Ammon's horn (tissue), 1 donor: ENCODE measurements around the gene MRPL42.
"Not testable (repeated sequence)": the region's sequence is repeated elsewhere in the genome, so short reads cannot be mapped to it uniquely, and the experiment has no call there.

Experiments used
- DNase-seq: peaks from one replicate; pipeline ENCODE4 v3.0.0-alpha.2; 2016; ENCODE audit warnings: low spot score

MRPL42 gene

DNA sequence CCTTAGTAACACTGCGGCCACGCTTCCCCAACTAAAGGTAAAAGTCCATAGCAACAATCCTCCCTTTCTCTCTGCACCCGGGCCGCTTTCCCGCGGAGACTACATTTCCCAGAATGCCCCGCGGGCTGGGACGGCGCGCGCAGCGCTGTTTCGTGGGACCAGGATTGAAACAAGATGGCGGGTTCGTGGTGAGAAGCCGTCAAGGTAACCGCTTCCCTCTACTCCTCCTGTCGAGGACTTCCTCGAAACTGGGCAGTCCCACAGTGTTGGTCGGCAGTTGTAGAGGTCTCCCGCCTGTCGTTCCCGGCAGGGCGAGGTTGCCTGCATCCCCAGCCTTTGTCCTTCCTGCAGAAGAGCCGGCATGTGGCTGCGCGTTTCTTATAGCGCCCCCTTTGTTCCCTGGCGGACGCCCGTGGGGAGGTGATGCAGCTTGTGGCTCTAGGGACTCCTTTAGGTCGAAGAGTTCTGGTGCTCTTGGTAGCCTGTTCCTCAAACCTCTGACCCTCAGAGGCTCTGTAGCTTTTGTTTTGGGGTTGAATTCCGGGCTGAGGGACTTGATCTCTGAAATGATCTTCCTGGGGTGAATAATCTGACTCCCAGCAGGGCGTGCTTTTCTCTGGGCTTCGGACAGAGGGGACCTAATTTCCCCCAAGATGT lies at the start of gene MRPL42:
MRPL42 (plus strand) TSS at position 164 of the 657 bp plus-strand sequence. CDS start 1,772 bp downstream, outside the sequence.
- DNase-seq = peak; percentile 83

DNA sequence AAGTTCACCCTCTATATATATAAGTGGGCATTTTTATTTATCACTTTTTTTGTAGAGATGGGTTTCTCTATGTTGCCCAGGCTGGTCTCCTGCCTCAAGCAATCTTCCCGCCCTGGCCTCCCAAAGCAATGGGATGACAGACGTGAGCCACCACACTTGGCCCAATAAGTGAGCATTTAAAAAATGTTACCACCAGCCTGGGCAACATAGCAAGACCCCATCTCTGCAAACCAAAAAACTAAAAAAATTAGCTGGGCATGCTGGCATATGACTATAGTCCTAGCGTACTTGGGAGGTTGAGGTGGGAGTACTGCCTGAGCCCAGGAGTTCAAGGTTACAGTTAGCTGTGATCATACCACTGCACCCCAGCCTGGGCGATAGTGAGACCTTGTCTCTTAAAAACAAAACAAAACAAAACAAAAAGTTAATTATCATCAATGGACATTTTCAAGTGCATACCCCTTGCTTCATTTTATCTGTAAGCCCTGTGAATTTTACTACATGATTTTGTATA lies 49.3 kb upstream of the MRPL42 start:
- DNase-seq = no peak

- peak; percentile 31 for DNase-seq
Measured at GRCh38 chr12:93419388-93420034, 47.8 kb upstream of the MRPL42 start.

DNA sequence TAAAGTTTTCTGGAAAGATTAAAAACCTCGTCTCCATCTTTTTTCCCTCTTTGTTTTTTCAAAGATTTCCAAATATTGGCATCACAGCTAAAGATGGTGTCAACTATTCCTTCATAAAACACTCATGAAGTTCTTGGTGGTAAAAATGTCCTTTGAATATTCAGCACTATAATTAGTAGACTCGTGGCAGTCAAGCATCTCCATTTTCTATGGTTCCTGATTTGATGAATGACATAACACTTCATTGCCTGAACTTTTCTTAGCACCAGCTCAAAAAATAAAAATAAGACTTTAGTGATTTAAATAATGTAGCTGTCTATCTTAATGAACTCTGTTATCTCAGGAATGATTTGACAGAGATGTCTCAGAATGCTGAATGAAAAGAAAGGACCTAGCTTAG lies 45.3 kb upstream of the MRPL42 start:
- DNase-seq = no peak

GRCh38 chr12:93425736-93426411 lies 41.4 kb upstream of the MRPL42 start:
- no peak for DNase-seq

DNA sequence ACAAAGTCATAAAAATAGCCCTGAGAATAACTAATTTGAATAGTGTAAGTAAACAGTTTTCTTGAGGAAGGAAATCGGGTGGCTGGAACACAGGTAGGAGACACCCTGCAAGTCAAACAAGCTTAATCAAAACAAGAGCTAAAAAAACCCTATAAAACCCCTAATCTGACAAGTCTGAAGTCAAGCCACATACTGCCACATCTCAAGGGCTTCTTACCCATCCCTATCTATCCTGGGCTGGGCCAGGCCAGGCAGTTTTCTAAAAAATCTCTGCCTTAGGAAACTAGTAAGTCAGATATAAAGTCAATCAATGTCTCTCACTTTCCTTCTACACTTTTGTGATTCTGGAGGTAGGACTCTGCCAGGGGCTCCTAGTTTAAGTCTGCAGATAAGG lies 40.9 kb upstream of the MRPL42 start:
- DNase-seq = no peak

- no peak for DNase-seq
Measured at GRCh38 chr12:93427779-93428564, 39.3 kb upstream of the MRPL42 start.

DNA sequence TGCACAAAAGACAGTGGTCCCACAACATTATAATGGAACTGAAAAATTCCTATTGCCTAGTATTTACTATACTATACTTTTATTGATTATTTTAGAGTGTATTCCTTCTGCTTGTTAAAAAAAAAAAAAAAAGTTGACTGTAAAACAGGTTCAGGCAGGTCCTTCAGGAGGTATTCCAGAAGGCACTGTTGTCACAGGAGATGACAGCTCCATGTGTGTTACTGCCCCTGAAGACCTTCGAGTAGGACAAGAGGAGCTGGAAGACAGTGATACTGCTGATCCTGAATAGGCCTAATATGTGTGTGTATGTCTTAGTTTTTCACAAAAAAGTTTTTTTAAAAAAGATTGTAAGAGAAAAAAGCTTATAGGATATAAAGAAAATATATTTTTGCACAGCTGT lies 37.9 kb upstream of the MRPL42 start:
- no peak for DNase-seq

DNA sequence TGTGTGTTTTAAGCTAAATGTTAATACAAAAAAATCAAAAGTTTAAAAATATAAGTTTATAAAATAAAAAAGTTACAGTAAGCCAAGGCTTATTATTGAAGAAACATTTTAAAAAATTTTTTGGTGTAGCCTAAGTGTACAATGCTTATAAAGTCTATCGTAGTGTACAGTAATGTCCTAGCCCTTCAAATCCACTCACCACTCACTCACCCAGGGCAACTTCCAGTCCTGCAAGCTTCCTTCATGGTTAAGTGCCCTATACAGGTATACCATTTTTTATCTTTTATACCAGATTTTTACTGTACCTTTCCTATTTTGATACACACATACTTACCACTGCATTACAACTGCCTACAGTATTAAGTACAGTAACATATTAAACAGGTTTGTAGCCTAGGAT lies 37.5 kb upstream of the MRPL42 start:
- no peak for DNase-seq

DNA sequence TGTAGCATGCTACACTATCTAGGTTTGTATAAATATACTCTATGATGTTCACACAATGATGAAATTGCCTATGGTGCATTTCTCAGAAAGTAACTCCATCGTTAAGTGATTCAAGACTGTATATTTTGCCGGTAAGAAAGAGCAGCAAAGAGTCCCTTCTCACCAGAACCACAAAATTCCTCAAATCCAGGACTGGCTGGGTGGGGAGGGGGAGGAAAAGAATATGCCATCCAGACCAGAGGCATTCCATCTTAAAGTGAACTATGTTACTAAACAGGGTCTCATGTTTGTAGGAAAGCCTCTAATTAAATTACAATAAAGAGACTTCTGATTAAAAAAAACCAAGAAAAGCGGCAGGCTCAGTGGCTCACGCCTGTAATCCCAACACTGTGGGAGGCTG lies 37.0 kb upstream of the MRPL42 start:
- DNase-seq = no peak

DNA sequence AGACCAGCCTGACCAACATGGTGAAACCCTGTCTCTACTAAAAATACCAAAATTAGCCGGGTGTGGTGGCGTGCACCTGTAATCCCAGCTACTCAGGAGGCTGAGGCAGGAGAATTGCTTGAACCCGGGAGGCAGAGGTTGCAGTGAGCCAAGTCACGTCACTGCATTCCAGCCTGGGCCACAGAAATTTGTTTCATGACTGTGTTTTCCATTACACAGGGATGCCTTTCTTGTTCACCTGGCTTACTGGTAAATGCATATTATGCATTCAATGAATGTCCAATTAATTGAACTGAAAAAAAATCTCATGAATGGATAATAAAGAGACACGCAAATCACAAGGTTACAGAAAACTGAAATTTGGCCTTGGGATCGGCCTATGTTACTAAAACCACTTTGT lies 35.3 kb upstream of the MRPL42 start:
- DNase-seq = not testable (repeated sequence)

- DNase-seq = no peak
Measured at GRCh38 chr12:93434256-93434865, 33.0 kb upstream of the MRPL42 start.

- DNase-seq = no peak
Measured at GRCh38 chr12:93438266-93439050, 28.9 kb upstream of the MRPL42 start.

DNA sequence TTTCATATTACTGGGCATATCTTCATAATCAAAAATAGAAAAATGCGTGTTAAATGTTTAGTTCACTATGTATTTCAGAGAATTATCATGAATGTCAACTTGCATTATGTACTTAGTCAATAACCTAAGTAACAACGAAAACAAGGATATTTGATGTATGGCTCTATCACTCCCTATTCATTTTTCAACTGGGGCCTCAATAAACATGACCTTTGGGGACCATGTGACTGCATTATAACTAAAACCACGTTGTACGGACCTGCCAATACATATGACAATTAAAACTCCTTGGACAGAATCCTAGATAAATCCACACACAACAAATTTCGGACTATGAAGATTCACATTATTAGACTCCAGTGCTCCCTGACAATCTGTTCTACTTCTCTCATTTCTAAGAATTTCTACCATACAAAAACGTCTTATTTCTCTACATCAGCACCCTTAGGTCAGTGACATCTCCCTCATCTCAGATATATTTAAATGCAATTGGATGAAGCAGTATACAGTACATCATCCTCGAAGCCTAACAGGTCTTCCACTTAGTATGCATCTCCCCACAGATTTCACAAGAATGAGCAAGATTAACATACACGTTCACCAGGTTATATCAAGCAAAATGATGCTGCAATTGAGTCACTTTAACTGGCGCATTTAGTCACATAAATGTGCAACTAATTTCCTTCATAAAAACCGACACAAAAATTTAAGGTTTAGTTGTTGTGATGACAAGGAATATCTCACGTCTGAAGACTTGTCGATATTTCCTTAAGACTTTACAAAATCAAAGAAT lies 27.1 kb upstream of the MRPL42 start:
- no peak for DNase-seq

DNA sequence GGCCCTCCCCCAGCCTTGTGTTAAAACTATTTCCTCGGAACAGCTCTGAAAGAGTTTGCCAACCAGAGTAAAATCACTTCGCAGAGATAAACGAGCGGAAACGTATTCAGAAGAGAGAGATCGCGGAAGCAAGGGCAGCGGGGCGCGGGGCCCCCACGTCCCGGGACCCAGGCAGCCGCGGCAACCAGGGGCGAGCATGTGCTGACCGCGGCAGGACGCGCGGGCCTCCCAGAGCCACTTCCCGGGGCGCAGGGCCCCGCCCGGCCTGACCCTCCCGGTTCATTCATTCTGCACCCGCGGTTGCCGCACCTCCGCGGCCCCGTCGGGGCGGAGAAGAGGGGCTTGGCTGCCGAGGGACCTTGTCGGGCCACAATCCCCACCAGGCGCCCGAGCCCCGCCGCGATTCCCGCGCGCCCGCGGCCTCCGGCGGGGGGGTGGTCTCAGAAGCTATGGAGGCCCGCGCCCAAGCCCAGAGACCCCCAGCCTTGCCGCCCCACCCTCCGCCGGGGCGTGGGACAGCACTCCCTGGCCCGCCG lies 26.2 kb upstream of the MRPL42 start:
- no peak for DNase-seq

- peak; percentile 96 for DNase-seq
Measured at GRCh38 chr12:93441617-93442410, 25.5 kb upstream of the MRPL42 start, which contains the start of gene UBE2N. TSS of gene UBE2N (minus strand) at chr12:93441947. CDS start at chr12:93441884, 63 bp downstream.

- no peak for DNase-seq
Measured at GRCh38 chr12:93442411-93443340, 24.6 kb upstream of the MRPL42 start.

DNA sequence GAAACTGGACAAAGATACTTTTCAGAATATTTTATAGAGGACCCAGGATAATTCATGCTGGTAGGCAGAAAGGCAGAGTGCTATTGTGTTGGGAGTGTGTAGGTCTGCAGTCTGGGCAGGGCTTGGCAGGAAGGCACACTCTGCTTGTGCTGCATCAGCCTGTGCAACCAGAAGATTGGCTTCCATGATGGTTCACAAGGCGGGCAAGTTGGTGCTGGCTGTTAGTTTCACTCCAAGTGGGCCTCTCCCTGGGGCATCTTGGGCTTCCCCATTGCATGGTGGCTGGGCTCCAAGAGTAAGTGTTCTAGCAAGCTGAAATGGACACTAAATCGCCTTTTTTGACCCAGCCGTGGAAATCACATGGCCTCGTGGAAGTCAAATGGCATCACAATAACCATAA lies 23.7 kb upstream of the MRPL42 start:
- DNase-seq = no peak
